COLO668 (cell line): Measurements from ENCODE around the gene BRF1.
"Not testable (repeated sequence)": the region's sequence is repeated elsewhere in the genome, so short reads cannot be mapped to it uniquely, and the experiment has no call there.

Experiments used
- DNase-seq: peaks from one replicate; lab custom pipeline; 2025; ENCODE audit not compliant: unreplicated experiment; lab: John Stamatoyannopoulos, UW

BRF1 gene, protein sequence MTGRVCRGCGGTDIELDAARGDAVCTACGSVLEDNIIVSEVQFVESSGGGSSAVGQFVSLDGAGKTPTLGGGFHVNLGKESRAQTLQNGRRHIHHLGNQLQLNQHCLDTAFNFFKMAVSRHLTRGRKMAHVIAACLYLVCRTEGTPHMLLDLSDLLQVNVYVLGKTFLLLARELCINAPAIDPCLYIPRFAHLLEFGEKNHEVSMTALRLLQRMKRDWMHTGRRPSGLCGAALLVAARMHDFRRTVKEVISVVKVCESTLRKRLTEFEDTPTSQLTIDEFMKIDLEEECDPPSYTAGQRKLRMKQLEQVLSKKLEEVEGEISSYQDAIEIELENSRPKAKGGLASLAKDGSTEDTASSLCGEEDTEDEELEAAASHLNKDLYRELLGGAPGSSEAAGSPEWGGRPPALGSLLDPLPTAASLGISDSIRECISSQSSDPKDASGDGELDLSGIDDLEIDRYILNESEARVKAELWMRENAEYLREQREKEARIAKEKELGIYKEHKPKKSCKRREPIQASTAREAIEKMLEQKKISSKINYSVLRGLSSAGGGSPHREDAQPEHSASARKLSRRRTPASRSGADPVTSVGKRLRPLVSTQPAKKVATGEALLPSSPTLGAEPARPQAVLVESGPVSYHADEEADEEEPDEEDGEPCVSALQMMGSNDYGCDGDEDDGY

DNA sequence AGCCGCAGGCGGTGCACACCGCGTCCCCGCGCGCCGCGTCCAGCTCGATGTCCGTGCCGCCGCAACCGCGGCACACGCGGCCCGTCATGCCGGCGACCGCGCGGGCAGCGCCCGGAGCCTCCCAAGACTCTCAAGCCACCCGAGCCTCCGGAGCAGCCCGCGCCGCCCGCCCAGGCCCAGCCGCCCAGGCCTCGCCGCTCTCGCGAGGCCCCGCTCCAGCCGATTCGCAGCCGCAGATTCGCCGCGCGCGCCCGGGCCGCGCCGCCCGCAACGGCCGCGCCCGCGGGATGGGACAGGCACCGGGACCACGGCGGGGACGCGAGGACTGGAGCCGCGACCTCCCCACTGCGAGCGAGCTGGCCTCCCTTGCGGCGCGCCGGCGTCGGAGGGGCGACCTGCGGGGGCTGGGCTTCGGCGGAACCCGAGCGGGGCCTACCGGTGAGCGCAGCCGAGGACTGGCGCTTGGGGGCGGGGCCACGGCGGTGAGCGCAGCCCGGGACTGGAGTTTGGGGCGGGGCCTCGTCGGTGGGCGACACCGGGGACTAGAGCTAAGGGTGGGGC is at the start of gene BRF1:
Gene BRF1 (minus strand): TSS at position 460 of the 561 bp plus-strand sequence. CDS start 372 bp downstream, at position 88.
- DNase-seq = peak; percentile 97

DNA sequence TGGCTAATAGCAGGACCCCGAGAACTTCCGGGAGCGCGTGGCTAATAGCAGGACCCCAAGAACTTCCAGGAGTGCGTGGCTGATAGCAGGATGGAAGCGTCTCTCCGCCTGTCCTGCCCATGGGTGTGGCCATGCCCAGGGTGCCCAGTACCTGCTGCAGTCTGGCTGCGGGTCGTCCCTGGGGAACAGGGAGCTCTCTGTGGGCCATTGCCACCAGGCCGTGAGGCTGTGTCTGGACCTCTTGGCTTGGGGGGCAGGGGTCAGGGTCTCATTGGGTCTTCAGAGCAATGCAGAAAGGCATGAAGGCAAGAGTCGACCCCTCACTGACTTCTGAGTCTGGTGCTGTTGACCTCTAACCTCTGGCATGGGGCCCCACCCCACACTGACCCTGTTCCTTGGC is 49.2 kb upstream of the BRF1 start:
- no peak for DNase-seq

DNA sequence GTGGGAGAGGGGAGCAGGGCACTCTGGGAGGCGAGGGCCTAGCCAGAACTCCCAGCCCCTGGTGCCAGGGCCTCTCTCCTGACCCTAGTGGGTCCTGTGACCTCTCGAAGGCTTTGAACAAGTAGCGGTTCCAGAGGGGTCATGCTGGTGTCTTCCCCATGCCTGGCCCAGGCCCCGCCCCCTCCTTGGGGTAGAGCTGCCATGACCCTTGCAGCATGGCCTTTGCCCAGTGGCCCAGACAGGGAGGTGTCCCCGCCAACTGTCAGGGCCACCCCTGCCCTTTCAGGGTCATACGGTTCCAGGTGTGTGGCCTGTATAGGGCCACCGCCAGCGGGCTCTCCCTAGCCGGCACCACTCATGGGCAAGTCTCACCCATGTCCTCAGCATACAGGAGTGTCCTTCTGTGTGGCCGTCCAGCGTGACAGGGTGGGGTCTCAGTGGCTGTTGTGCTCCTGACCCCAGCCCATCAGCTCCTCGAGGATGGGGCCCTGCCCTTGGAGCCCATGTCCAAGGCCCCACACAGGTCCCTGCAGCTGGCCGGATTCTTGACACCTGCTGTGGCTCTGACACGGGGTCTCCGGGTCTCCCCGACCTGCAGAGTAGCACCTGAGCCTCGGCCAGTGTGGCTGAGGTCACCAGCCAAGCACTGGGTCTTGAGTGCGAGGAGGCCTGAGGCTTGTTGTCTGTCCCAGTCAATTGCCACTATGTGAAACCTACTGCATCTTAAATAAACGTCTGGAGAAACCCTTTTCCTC is 48.3 kb upstream of the BRF1 start:
- no peak for DNase-seq

DNA sequence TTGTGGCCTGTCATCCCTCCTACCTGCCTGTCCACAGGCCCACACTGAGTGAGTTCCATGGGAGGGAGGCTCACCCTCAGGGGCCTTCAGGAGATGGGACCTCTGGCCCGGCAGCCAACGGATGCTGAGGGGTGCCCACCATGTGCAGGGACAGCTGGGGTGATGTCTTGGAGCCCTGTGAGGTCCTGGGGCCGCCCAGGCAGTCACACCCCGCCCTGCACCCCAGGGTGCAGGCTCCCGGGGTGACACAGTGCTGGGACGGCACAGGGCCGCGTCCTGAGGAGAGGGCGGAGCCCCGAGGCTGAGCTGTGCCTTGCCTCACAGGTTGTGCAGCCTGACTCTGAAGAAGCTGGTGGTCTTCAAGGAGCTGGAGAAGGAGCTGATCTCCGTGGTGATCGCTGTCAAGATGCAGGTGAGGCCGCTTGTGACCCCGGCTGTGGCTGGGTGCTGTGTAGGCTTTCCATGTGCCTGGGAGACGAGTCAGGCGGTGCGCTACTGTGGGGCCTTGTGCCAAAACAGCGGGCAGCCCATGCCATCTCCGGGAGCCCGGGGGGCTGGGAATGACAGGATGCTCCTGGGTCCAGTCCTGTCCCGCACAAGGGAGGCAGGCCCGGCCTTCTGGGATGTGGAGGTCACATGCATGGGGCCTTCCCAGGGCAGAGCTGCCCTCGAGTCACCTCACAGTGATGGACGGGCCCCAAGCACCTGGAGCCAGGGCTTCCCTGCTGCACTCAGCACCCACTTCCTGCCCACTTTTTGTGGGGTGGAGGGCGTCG is 47.6 kb upstream of the BRF1 start:
- no peak for DNase-seq

DNA sequence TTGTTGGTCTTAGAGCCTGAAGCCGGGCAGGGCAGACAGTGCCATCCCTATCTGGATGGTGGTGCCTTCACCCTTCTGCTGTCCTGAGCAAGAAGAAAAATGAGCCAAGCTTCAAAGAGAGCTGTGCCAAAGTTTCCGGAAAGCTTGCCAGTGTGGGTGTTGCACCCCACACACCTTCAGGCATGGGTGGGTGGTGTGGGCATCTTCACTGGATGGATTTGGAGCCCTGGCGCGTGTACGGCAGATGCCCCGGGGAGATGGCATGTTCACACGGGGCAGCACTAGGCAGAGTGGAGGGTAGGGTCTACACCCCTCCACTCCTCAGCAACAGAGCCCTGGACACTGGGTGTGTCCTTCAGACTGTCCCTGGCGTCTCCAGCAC is 46.8 kb upstream of the BRF1 start:
- DNase-seq = no peak

DNA sequence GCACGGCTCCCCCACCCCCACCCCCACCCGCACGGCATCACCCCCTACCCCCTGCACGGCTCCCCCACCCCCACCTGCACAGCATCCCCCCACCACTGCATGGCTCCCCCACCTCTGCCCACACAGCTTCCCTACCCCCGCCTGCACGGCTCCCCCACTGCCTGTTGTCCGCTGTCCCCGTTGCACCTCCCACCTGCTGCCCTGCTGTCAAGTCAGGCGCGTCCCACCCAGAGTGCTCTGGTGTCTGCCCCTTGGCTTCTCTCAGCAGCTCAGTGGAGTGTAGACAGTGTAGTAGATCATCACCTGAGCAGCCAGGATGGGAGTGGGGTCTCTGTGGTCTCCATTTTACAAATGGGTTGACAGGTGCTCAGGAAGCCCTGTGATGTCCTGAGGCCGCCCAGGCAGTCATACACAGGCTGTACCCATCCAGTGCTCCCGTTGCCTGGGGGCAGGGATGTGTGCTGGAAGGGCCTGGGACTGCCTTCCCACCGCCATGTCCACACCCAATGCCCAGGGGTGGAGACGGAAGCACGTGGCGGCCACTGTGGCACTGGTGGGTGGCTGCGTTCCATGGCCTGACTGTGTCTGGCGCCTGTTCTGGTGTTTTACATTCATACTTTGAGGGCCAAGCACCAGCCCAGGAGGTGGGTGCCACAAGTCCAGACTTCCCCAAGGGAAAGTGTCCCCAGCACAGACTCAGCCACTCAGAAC is 46.2 kb upstream of the BRF1 start:
- DNase-seq = no peak

DNA sequence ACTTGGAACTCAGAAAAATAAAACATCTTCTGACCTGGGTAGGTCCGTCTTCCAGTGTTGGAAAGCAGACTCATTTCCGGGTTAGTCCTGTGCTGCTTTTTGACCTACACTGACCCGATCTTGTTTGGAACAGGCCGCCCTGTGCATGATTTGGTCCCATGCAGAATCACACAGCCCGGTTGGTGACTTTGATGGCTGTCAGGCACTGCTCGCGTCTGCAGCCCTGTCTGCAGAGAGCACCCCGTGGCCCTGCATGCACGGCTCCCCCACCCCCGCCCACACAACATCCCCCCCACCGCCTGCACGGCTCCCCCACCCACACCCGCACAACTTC is 45.4 kb upstream of the BRF1 start:
- no peak for DNase-seq

DNA sequence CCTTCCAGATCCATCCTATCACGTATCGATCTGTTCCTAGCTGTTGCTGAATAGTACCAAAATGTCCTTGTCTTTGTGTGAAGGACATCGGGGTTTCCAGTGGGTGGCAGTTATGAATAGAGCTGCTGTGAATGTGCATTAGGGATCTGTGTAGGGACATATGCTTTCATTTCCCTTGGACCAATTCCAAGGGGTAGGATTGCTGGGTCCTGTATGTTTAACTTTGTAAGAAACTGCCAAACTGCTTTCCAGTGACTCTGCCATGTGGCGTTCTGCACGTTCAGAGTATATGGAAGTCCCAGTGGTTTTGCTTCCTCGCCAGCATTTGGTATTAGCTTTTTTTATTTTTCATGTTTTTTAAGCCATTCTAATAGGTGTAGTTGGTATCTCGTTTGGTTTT is 42.4 kb upstream of the BRF1 start:
- no peak for DNase-seq

DNA sequence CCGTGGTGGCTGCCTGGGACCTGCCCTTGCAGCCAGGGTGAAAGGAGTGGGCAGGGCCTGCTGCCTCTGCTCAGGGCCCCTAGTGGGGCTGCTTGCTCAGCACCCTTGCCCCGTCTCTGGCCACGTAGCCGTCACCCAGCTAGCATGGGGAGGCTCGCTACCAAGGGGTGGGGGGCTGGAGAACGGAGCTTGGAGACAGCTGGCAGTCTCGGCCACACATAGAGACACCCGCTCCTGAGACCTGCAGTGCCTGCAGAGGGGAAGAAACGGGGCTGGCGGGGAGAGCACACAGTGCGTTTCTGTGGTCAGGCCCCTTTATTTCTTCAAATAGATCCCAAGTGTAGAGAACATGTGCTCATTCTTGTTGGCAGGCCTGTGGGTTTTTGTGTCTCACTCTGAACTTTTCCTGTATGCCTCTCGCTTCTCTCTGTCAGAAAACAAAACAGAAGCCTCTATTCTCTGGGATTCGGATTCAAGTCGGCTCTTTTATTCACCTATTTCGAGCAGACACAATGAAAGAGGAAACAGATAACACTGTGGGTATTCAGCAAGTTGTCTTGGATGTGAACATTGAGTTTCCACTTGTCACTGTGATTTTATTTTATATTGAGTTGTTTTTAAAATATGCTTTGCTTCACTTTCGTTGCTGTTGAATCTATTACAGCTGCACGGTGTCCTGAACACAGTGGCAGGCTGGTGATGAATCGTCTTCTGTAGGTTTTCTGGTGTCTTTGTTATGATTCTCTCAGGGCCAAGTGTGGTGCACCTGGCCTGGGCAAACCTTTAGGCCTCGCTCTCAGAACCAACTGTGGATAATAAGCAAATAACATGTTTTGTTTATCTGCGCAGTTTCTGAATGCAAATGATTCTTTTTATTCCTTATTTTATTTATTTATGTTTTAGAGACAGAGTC is 40.3 kb upstream of the BRF1 start:
- DNase-seq = no peak

DNA sequence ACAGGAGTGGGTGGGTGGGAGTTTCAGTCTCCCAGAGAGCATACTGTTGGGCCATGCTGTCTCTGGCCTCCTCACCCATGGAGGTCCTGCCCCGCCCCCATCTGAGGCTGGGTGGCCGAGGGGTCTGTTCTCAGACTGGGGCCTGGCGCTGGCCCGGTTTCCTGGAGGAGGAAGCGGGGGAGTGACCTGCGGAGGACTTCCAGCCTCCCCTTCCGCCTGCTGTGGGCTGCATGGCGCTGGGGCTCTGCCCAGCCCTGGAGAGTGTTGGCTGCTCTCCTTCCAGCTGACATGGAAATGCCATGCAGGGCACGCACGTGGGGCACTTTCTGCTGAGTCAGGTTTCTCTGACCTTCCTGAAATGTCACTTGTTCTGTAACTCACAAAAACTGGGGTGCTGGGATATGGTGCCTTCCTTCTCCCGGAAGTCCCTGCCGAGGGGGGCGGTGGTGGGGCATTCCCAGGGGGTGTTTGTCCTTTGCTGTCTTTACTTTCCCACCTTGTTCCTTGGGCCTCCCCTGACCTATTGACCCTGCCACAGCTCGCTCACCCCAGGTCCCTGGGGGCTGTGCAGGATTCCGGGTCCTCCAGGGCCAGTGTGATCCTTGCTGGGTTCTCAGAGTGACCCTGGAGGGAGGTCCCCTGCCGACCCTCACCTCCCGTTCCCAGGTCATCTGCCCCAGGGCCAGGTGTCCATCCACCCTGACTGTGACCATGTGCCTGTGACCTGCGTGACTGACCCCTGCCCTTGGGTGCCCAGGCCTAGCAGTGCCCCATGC is 37.4 kb upstream of the BRF1 start:
- DNase-seq = no peak

DNA sequence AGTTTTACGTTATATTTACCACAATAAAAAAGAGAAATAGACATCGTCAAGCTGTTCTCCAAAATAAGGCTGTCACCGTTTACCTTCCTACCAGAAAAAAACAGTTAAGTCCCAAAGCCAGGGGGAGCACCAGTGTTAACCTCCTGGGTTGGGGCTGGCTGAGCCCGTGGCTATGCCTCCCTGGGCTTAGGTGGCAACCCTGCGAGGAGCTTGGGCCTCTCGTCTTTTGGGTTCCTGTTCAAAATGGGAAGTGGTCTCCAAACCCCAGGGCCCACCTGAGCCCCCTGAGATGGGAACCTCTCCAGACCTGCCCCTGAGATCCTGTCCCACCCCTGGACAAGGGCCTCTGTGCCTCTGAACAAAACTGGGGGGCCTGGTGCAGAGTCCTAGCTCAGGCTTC is 36.6 kb upstream of the BRF1 start:
- no peak for DNase-seq

DNA sequence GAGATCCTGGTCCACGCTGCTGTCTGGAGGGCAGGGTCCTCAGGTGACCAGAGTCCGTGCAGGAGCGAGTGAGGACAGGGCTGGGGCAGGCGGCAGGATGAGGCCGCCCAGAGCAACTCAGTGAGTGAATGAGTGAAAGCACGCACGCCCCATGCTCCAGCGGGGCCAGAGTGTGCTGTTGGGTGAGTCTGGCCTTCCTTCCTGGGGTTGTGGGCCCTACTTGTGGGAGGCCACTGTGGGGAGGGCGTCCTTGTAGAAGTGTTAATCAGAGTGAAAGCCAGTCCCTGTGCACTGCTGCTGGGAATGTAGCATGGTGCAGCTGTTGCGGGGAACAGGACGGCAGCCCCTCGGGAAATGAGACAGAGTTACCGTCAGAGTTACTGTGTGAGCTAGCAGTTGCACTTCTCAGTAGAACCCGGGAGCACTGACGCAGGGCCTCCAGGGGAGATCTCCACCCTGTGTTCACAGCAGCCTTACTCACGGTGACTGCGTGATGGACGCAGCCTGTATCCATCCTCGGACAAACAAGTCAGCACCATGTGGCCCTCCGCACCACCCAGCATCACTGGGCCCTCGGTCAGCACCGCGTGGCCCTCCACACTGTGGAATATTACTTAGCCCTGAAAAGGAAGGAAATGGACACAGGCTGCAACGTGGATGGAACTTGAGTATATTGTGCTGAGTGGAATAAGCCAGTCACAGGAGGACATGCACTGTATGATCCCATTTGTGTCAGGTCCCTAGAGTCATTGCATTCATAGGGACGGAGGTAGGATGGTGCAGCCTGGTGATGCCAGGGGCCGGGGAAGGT is 35.9 kb upstream of the BRF1 start:
- no peak for DNase-seq

DNA sequence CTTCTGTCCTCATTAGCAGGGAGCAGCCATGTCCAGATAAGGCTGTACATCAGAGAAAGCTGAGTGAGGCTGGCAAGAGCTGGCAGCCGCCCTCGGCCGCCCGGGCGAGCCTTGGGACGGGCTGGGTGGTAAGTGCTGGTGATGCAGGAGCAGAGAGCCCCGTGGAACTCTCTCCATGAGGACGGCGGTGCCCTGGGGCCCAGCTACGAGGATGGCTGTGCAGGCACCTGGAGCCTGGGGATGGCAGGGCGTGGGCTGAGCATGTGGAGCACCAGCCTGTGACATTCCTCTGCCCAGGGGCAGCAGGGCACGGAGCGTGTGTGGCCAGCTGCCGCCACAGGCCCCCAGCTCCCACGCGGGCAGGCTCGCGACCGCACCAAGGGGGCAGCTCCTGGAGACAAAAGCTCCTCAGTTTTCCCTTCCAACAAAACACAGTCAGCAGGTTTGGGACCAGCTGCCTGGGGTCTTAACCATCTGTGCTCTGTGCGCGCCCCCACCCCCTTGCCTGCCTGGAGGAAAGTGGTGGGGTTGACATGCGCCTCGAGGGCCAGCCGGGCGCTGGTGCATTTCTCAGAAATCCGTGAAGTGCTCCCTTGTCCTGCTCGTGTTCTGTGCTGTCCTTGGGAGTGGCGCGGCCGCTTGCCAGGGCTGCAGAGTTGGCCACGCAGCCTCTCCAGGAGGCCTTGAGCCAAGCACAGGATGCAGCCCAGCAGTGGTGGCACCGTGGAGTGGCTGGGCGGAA is 35.1 kb upstream of the BRF1 start:
- no peak for DNase-seq

DNA sequence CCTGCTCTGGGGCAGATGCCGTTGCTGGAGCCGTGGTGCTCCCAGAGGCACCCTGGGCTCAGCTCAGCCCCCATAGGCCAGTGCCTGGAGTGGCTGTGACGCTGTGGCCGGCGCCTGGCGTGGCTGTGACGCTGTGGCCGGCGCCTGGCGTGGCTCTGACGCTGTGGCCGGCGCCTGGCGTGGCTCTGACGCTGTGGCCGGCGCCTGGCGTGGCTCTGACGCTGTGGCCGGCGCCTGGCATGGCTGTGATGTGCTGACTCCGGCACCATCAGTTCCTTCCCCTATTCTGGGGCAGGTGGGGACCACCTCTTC is 34.4 kb upstream of the BRF1 start:
- DNase-seq = not testable (repeated sequence)

DNA sequence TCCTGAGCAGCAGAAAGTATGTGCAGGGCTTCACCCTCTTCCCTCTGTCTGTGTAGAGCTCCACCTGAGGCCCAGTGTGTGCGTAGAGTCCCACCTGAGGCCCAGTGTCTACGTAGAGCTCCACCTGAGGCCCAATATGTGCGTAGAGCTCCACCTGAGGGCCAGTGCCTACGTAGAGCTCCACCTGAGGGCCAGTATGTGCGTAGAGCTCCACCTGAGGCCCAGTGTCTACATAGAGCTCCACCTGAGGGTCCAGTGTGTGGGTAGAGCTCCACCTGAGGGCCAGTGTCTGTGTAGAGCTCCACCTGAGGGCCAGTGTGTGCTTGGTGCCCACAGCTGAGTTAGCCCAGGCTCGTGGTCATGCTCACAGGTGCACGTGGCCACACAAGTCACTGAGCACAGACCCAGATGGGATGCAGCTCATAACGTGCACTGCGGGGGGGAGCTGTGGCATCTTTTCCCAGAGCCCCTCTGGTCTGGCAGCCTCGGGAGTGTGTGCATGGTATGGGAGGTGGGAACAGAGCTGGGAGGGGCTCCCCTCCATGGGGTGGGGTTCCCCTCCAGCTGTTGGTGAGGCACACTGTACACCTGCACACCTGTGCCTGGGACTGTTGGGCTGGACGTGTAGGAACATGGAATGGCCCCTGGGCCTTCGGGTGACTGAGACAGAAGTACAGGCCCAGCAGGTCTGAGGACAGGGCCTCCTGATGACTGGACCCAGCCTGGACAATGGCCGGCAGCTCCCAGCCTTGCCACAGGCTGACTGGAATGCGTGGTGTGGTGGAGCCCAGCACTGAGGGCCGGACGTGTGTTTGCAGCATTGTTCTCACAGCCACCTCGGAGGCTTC is 33.8 kb upstream of the BRF1 start:
- no peak for DNase-seq

DNA sequence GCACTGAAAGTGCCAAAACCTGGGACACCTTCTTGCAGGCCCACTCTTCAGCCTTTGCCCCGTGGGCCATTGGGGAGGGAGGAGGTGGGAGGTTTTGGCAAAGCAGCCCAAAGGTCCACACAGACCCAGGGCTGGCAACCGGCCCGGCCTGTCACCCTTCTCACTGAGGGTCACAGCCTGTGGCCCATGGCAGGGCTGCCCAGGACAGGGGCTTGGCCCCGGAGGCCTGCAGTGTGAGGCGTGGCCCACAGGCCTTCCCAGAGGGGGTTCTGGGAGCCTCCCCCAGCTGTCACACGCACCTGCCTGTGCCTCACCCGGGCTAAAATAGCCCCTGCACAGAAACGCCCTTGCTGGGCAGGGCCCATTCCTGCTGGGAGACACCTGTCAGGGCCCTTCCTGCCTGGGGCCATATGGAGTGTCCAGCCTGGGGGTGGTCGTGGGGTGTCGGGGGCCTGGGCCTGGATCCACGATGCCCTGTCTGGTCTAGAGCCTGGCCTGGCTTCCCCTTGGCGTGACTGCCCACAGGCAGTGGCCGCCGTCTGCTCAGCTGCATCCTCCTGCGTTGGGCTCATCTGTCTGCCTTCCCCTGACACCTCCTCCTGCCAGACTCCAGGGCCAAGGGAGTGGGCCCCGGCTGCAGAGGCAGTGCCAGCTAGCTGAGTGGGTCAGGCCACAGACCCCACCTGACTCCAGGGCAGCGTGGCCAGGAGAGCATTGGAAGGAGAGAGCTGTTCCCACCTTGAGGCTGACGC is 33.0 kb upstream of the BRF1 start:
- peak; percentile 66 for DNase-seq
